A549 (cell line): ENCODE results near the gene CARMIL1.

Experiments used
- TF ChIP-seq, protein P1 (sequence below): fragments of >200 bp; sonication (Bioruptor Twin); formaldehyde crosslinking; IDR thresholded peaks from 3 replicates; pipeline ENCODE4 v1.5.1; 2016
- TF ChIP-seq, protein P2 (sequence below): fragments of 450-650 bp; IDR thresholded peaks from 2 replicates; pipeline ENCODE4 v1.6.1; 2014; ENCODE audit warnings: antibody characterized with exemption

DNA sequence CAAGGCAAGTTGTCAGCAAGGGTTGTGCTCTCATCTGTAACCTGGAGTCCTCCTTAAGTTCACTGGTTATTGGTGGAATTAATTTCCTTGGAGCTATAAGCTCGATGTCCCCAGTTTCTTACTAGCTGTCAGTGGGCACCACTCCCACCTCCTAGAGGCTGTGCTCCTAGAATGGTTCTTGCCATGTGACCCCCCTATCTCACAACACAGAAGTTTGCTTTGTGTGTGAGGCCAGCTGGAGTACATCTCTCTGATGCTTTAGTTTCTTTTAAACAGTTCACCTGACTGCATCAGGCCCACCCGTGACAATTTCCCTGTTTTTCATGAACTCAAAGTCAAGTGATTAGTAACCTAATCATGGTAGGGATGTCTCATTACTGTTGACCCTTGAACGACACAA, 193.7 kb downstream of the CARMIL1 start:
- TF ChIP-seq, protein P1, sequence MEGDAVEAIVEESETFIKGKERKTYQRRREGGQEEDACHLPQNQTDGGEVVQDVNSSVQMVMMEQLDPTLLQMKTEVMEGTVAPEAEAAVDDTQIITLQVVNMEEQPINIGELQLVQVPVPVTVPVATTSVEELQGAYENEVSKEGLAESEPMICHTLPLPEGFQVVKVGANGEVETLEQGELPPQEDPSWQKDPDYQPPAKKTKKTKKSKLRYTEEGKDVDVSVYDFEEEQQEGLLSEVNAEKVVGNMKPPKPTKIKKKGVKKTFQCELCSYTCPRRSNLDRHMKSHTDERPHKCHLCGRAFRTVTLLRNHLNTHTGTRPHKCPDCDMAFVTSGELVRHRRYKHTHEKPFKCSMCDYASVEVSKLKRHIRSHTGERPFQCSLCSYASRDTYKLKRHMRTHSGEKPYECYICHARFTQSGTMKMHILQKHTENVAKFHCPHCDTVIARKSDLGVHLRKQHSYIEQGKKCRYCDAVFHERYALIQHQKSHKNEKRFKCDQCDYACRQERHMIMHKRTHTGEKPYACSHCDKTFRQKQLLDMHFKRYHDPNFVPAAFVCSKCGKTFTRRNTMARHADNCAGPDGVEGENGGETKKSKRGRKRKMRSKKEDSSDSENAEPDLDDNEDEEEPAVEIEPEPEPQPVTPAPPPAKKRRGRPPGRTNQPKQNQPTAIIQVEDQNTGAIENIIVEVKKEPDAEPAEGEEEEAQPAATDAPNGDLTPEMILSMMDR, result no peak
- TF ChIP-seq, protein P2, sequence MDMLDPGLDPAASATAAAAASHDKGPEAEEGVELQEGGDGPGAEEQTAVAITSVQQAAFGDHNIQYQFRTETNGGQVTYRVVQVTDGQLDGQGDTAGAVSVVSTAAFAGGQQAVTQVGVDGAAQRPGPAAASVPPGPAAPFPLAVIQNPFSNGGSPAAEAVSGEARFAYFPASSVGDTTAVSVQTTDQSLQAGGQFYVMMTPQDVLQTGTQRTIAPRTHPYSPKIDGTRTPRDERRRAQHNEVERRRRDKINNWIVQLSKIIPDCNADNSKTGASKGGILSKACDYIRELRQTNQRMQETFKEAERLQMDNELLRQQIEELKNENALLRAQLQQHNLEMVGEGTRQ, result no peak
